Adrenal gland (tissue), 5 donors: ENCODE measurements around the gene DHRS13.

Experiments
- POLR2A ChIP-seq, 2 donors: fragments of 450-650 bp; IDR thresholded peaks; one replicate each; pipeline ENCODE4 v1.6.1; 2017; ENCODE audit warnings: antibody characterized with exemption in 2 of 2, mild to moderate bottlenecking in 2 of 2, moderate library complexity in 1 of 2
- TF ChIP-seq, protein P1 (sequence below), 6 experiments: fragments of 450-650 bp in 4 of 6; fragments of 200-600 bp in 2 of 6; sonication (generic) in 1 of 6; IDR thresholded peaks; 1 replicate in 5 of 6; 2 replicates in 1 of 6; pipeline versions ENCODE4 v1.5.1 to v1.8.0; 2016 to 2021; ENCODE audit warnings: antibody characterized with exemption in 6 of 6, mild to moderate bottlenecking in 2 of 6, moderate library complexity in 1 of 6
- donor health status: DM: no; HTN: no; CAD: no.

DNA sequence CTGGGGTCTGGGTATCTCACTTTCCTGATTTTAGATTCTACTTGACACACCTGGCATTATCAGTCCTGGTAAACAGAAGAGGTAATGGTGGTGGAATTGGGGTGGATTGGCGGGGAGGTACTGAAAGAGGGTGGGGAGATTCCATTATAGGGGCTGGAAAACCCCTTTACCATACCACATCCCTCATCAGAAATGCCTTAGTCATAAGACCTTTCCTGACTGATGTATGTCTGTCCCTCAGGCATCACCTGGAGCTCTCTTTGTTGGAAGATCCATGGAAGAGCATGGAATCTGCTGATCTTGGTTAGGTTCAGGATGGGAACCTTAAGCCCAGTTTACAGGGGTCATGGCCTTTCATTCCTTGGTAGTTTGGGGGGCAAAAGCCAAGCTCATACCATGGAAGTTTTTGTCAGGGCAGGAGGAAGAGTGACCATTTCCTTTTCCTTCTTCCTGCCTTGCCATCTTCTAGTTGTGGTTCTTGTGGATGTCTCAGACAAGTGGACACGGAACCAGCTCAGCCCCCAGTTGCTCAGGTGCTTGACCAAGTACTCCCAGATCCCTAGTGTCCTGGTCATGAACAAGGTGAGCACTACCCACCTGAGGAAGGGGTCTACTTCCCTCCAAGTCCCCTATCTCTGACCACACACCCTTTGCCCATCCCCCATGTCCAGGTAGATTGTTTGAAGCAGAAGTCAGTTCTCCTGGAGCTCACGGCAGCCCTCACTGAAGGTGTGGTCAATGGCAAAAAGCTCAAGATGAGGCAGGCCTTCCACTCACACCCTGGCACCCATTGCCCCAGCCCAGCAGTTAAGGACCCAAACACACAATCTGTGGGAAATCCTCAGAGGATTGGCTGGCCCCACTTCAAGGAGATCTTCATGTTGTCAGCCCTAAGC is 44.7 kb downstream of the DHRS13 start:
- TF ChIP-seq, protein P1, sequence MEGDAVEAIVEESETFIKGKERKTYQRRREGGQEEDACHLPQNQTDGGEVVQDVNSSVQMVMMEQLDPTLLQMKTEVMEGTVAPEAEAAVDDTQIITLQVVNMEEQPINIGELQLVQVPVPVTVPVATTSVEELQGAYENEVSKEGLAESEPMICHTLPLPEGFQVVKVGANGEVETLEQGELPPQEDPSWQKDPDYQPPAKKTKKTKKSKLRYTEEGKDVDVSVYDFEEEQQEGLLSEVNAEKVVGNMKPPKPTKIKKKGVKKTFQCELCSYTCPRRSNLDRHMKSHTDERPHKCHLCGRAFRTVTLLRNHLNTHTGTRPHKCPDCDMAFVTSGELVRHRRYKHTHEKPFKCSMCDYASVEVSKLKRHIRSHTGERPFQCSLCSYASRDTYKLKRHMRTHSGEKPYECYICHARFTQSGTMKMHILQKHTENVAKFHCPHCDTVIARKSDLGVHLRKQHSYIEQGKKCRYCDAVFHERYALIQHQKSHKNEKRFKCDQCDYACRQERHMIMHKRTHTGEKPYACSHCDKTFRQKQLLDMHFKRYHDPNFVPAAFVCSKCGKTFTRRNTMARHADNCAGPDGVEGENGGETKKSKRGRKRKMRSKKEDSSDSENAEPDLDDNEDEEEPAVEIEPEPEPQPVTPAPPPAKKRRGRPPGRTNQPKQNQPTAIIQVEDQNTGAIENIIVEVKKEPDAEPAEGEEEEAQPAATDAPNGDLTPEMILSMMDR (IDR thresholded peaks at IDR 0.05), result no peak
- no peak for TF ChIP-seq POLR2A (IDR thresholded peaks at IDR 0.05)
